WERI-Rb-1 (cell line): ENCODE results near the gene FAM53A.

Source experiments
- DNase-seq: peaks from one replicate; pipeline ENCODE4 v3.0.0-alpha.2; 2020
- H3K27ac ChIP-seq: fragments of 250-450 bp; sonication (Bioruptor Pico); 2 replicates; pipeline ENCODE4 v1.5.1; 2020; ENCODE audit warnings: mild to moderate bottlenecking, moderate library complexity
- H3K27me3 ChIP-seq: fragments of 250-450 bp; sonication (Bioruptor Pico); 2 replicates; pipeline ENCODE4 v1.5.1; 2021; ENCODE audit warnings: mild to moderate bottlenecking, low read depth, moderate library complexity; ENCODE audit not compliant: insufficient read depth, severe bottlenecking
- H3K36me3 ChIP-seq: fragments of 250-450 bp; sonication (Bioruptor Pico); 2 replicates; pipeline ENCODE4 v1.5.1; 2020; ENCODE audit warnings: mild to moderate bottlenecking, moderate library complexity
- H3K4me3 ChIP-seq: 2 replicates; pipeline ENCODE4 v1.5.1; 2011; ENCODE audit warnings: low read depth, mild to moderate bottlenecking, control low read depth, low read length
- H3K9me3 ChIP-seq: fragments of 250-450 bp; sonication (Bioruptor Pico); 2 replicates; pipeline ENCODE4 v1.5.1; 2021; ENCODE audit warnings: mild to moderate bottlenecking, moderate library complexity; ENCODE audit not compliant: severe bottlenecking
- CTCF ChIP-seq: IDR thresholded peaks from 2 replicates; pipeline ENCODE4 v1.5.1; 2011; ENCODE audit warnings: low read depth, mild to moderate bottlenecking, control low read depth, inconsistent platforms, low read length

Gene FAM53A

GRCh38 chr4:1639299-1639868 is 44.7 kb downstream of the FAM53A start:
- Histone ChIP-seq H3K27me3 (no peaks in the 10 kb centered on the region), H3K4me3 (no peak overlapping the region), H3K36me3 (no peaks in the 10 kb centered on the region), H3K27ac (no peak overlapping the region), H3K9me3 (peaks cover 3% of the 10 kb centered on the region)
- no peak for DNase-seq
- TF ChIP-seq CTCF, result no peak

- no peak for DNase-seq
- H3K36me3 ChIP-seq, result no peaks in the 10 kb centered on the region
- H3K27me3 ChIP-seq, result no peaks in the 10 kb centered on the region
- H3K9me3 ChIP-seq, result peaks cover 3% of the 10 kb centered on the region
- H3K27ac ChIP-seq, result no peak overlapping the region
- no peak for TF ChIP-seq CTCF
- no peak overlapping the region for H3K4me3 ChIP-seq
Observed at GRCh38 chr4:1638873-1639272, 45.2 kb downstream of the FAM53A start.

- no peak overlapping the region for H3K4me3 ChIP-seq
- H3K9me3 ChIP-seq, result peaks cover 3% of the 10 kb centered on the region
- no peak for DNase-seq
- H3K36me3 ChIP-seq, result no peaks in the 10 kb centered on the region
- TF ChIP-seq CTCF, result no peak
- H3K27me3 ChIP-seq, result no peaks in the 10 kb centered on the region
- H3K27ac ChIP-seq, result no peak overlapping the region
Observed at GRCh38 chr4:1638272-1638598, 45.9 kb downstream of the FAM53A start.

- no peak overlapping the region for H3K27ac ChIP-seq
- H3K36me3 ChIP-seq, result no peaks in the 10 kb centered on the region
- peaks cover 3% of the 10 kb centered on the region for H3K9me3 ChIP-seq
- no peak for TF ChIP-seq CTCF
- no peaks in the 10 kb centered on the region for H3K27me3 ChIP-seq
- H3K4me3 ChIP-seq, result no peak overlapping the region
- no peak for DNase-seq
Observed at GRCh38 chr4:1637580-1638271, 46.4 kb downstream of the FAM53A start.

GRCh38 chr4:1636490-1637211 is 47.5 kb downstream of the FAM53A start:
- Histone ChIP-seq H3K27me3 (no peaks in the 10 kb centered on the region), H3K27ac (no peak overlapping the region), H3K4me3 (no peak overlapping the region), H3K36me3 (no peaks in the 10 kb centered on the region), H3K9me3 (peaks cover 3% of the 10 kb centered on the region)
- no peak for DNase-seq
- TF ChIP-seq CTCF, result no peak
